Measurements from ENCODE around the gene ADSS1.

The ADSS1 gene

DNA sequence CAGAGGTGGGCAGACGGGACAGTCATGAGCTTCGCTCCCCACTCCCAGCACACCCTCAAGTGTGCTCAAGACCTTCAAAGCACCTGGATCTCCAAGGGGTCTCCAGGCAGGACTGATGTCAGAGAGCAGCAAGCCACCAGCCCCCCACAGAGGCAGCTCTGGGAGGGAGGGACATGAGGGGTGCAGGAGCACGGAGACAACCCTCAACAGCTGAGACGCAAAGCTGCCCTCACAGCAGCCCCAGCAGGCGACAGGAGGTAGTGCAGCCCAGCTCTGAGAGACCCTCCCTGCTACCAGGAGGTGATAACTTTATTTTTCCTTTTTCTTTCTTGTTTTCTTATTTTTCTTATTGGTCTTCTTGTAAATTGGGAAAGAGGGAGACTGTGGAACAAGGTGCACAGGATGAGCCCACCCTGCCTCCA lies 46.8 kb downstream of the ADSS1 start:
- no peak for DNase-seq

DNA sequence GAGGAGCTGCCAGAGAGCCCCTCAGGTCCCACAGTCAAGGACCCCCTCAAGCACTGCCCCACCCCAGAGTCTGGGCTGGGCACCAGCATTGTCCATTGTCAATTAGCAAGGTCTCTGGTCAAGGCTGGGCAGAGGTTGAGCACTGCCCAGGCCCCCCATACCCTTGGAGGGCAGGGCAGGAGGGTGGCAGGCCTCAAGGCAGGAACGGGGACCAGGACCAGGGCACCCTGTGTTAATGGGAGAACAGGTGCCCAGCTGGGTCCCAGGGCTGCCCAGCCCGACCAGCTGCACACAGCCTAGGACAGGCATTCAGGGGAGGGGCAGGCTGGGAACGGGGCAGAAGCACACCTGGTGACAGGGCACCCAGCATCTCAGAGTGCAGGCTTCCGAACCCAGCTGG lies 47.3 kb downstream of the ADSS1 start:
- no peak for DNase-seq

DNA sequence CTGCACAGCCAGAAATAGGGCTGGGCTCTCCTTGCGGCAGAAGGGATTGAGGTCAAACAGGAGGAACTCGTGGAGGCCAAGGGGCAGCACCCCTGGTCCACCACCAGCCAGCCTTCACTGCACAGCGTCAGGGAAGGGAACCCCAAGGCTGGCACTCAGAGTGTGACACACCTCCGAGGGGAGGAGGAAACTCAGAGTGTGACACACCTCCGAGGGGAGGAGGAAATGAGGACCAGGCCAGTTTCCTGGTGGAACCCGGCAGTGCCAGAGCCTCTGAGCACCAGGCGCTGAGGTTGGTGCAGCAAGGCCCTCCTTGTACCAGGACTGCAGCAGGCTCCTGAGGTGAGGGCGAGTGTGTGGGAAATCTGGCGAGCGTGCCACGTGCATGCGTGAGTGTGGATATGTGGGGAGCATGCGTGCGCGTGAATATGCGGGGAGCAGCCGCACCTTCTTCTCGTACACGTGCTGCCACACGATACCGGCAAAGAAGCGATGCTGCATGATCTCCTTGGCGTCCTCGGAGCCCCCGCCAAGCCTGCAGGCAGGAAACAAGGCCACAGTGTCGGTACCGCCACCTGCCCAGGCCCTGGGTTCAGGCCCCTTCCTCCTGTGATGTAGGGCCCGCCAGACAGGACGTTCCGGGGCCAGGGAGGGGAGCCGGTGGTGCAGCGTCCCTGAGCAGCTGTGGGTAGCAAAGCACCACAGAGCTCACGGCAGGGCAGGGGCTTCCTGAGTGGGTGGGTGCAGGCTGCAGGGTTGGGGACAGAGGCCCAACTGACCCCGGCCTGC lies 48.1 kb downstream of the ADSS1 start:
- no peak for DNase-seq

DNA sequence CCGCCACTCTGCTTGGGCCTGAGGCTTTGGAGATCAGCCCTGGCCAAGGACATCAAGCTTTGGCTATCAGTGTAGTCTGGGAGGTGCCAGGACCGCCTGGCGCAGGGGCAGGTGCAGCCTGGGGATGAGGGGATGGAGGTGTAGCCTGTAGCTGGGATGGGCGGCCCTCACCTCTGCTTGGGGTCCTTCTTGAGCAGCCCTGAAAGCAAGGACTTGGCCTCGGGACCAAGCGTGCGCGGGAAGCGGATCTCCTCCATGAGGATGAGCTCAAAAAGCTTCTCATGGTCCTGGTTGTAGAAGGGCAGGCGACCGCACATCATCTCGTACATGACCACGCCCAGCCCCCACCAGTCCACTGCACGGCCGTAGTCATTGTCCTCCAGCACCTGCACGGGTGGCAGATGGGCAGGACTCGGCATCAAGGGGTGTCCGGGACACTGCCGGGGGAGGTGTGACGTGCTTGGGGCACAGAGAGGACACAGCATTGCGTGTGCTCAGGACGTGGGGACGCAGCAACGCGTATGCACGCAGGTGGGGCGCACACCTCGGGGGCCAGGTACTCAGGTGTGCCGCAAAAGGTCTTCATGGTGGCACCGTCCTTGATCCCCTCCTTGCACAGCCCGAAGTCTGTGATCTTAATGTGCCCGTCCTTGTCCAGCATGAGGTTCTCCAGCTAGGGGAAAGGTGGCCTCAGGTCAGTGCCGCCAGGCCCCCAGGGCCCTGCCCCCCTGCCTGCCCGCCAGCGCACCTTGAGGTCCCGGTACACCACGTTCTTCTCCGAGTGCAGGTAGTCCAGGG lies 48.9 kb downstream of the ADSS1 start:
- no peak for DNase-seq

DNA sequence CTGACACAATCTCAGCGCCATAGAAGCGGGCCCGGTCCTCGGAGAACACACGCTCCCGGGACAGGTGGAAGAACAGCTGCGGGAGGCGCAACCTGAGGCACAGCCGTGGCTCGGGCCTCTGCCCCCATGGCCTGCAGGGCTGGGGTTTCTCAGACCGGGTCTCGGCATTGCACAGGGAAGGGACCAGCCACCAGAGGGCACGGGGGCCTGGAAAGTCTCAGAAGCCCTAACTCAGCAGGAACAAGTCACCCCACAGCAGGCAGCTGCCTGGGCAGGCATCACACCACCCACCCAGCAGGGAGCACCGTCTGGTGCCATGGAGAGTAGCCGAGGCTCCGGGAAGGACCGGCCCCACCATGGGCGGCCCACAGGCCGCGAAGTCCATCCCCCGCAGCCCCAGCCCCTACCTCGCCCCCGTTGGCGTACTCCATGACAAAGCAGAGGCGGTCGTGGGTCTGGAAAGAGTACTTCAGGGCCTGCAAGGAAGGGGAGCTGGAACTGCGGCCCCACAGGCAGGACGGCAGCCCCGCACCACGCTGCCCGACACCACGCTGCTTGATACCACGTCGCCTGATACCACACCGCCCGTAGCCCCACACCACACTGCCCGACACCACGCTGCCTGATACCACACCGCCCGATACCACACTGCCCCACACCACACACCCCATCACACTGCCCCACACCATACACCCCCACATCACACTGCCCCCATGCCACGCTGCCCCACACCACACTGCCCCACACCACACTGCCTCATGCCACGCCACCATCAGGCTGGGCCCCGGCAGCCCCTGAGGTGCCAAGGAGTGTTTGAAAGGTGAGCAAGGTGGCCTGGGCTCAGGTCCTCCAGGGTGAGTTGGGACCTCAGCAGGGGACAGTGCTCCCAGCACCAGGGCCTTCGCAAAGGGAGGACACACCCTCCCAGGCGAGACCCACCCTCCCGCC lies 49.8 kb downstream of the ADSS1 start:
- no peak for DNase-seq

DNA sequence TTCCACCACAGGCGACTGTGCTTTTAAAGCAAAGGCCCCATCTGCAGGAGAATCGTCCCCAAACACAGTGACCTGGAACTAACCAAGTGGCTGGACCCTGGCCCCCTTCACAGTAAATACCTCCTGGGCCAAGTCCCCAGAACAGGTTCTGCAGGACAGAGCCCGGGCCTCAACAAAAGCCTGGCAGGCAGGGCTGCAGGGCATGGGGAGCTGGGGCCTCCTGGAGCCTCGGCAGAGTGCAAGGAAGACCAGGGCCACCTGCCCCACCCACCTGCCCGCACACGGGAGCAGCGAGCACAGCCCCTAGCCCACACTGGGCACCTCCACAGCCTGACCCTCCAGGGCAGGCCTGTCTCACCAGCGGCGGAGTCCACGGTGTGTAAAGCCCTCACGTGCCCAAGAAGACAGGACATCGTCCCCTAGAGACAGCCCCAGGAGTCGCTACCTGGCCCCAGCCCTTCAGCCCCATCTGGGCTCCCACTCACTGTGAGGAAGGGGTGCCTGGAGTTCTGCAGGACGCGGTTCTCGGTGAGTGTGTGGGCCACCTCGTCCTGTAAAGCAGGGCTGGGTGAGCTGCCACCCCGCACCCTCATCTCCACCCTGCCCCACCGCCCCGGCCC lies 50.5 kb downstream of the ADSS1 start:
- no peak for DNase-seq

DNA sequence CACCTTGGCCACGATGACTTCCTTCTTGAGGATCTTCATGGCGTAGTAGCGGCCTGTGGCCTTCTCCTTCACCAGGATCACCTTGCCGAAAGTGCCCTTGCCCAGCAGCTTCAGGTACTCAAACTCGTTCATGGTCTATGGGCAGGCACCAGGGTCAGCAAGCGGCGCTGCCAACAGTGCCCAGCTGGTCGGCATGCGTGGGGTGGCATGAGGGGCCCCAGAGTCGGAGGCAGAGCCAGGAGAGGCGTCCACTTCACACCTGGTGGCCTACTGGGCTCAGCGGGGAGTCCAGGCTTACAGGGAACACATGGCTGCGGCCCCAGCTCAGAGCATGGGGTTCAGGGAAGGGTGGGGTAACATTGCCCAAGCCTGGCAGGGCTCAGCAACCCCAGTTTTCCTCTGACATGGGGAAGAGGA lies 51.1 kb downstream of the ADSS1 start:
- DNase-seq: no peak

DNA sequence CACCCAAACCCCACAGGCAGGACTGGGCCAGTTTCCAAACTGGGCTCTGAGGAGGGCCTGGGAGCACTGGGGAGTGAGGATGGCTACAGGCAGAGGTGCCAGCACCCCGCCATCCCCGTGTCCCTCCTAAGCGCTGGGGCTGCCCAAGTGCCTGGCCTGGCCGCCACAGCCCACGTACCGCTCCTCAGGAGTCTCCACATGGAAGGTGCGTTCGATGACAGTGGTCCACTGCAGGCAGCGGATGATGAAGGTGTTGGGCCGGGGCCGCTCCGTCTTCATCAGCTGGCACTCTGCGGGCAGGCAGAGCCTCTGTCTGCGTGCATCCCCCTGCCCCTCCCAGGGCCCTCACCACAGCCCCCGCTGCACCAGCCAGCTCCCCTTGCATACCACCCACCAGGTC lies 52.5 kb downstream of the ADSS1 start:
- DNase-seq: no peak

DNA sequence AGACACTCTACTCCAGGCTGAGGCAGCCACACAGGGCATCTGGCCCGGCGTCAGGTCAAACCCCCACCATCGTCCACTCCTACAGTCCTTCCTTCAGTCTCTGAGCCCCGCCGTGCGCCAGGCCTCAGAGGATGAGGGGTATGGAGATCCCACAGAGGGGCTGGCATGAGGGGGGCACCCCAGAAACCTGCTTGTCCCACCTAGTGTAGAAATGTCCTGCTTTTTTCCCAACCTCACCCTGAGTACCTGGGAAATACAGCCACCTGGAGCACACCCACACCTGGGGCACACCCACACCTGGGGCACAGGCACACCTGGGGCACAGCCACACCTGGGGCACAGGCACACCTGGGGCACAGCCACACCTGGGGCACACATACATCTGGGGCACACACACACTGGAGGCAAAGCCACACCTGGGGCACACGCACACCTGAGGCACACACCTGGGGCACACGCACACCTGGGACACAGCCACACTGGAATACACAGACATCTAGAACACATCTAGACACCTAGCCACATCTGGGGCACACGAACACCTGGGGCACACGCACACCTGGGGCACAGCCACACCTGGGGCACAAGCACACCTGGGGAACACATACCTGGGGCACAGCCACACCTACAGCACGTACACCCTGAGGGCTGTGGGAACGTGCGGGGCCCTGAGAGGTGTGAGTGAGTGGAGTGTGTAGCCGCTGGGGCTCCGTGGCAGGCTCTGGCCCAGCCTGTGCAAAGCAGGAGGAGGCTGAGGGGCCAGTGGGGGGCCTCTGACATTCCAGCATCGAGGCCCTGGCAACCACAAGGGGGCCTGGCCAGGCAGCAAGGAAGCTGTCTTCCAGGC lies 53.2 kb downstream of the ADSS1 start:
- DNase-seq: no peak

DNA sequence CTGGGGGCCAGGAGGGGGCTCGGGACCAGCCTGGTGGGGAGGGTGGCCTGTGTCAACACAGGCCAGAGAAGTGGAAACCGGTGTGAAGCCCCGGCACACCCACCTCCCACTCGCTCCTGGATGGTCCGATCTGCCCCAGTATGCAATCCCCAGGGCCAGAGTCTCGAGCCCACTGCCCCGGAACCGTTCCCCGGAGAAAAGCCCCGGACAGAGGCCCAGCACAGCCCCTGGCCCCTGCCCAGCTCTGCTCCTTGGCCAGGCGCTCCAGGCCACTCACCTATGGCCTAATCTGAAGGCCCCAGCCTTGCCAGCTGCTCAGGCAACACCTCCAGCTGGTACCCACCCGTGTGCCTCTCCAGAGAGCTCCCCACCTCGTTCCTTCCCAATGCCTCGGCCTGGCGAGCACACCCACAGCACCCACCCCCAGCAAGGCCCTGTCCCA lies 53.8 kb downstream of the ADSS1 start:
- DNase-seq: no peak

DNA sequence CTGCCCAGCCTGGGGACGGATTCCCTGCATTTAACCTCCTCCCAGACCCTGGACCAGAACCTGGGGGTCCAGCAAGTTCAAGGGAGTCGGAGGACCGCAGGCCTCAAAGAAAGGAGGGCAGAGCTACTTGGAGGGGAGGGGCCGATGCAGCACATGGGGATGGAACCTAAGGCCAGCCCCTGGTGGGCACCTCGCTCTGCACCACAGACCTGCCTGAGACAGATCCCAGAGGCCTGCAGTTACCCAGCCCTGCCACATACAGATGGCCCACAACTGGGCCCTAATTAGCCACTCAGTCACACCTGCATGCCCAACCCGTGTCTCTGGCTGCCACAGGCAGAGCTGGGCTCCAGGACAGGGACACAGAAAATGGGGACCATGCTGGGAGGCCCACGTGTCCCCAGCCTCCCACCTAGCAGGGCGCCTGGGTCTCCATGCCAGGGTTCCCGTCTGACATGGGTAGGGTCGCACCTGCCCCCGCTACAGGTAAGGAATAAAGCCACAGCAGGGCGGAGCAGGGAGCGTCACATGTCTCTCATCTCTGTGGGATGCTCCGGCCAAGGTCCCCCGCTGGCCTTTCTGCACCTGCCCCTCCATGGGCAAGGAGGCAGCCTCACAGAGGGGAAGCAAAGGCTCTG lies 54.8 kb downstream of the ADSS1 start:
- no peak for DNase-seq

DNA sequence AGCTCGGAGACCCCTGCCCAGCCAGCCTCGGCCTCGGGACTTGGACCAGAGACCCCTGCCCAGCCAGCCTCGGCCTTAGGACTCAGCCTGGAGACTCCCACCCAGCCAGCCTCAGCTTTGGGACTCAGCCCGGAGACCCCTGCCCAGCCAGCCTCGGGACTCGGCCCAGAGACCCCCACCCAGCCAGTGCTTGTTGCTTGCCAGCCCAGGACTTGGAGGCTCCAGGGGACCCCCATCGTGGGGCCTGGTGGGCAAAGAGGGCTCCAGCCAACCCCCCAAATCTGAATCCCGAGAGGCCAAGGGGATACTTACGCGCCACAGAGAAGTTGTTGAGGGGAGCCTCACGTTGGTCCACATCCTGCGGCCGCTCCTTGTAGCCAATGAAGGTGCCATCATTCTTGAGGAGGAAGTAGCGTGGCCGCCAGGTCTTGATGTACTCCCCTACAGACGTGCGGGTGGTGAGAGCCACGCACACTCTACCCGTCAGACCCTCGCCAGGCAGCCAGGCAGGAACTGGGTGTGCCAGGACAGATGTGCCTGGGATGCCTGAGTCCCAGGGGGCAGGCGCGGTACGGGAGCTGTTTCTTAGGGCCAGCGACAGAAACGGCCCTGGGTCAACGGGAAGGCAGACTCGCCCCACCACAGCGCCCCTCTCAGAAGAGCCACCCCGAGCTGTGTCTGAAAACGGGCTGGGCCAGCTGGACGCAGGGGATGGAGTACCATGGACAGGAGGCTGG lies 55.9 kb downstream of the ADSS1 start:
- no peak for DNase-seq

DNA sequence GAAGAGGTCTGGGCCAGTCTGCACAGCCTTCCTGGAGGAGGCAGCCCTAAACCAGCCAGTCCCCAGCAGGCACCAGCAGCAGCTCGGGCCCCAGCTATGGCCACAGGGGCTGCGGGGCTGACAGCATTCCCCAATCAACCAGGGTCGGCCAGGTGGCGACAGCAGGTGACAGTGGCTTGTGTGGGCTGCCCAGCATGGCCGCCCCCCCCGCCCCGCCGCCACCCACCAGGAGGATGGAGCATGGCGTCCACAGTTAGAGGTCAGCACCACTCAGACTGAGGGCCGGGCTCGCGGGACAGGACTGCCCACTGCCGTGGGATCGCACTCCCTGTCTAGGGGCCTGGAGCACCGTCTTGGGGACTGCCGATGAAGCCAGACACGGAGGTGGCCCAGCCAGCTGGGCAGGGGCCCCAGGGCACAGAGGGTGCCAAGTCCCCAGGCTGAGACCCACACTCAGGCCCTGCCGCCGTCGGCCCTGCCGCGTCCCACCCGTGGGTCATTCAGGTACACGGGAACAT lies 56.5 kb downstream of the ADSS1 start:
- no peak for DNase-seq

DNA sequence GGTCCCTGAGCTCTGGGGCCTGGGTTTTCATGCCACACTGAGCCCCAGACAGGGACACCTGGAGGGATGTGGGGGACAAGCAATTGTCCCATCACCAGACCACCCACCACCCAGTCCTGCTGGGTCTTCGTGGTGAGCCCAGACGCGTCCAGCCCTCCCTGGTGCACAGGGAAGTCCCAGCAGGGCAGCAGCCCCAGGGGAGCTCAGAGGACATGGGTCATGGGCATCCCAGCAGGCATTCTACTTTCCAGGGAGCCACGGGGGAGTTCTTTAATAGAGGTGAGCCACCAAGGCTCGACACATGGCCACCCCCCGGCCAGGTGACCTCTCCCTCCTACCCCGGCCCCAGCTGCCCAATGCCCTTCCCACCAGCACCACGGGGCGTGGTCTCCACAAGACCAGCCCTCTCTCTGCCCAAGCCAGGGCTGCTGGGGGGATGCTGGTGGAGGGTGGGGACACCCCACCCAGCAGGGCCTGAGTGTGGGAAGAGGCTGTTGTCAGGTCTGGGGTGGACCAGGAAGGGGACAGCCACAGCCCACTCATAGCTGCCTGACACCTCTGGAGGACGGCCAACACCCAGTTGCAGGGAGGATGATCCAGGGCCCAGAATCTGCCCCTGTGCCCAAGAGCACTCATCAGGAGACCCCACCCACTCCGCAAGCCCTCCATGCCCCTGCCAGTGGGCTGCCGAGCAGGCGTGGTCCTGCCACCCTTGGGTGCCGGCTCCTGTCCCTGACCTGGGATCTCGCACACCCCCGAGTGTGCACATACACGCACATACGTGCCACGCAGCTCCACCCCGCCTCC lies 57.4 kb downstream of the ADSS1 start:
- DNase-seq: no peak

DNA sequence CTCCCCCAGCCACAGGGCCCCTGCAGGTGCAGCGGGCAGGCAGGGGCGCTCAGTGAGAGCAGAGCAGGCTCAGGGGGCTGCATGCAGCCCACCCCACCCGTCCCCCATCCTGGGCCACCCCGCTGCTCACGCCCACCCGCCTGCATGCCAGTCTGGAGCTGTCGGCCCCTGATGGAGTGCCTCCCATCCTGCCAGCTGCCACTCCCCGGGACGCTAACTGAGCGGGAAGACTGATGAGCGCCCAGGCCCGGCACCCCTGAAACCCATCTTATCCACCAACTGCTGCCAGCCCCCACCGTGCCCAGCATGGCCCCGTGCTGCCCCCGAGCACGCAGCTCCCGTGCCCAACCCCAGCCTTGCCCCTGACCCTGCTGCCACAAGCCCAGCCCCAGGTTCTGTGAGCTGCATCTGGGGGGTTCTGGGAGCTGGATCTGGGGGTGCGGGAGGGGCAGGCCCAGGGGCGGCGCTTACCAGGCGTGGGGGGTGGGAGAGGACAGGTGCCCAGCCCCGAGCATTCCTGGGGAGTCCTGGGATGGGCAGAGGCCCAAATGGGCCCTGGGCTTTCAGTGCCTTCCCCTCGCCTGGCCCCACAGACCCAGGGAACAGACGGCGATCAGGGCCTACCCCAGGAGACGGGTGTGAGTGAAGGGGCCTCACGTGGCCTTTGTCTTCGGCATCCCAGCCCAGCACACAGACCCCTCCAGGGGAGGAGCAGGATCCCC lies 58.2 kb downstream of the ADSS1 start:
- DNase-seq: no peak

DNA sequence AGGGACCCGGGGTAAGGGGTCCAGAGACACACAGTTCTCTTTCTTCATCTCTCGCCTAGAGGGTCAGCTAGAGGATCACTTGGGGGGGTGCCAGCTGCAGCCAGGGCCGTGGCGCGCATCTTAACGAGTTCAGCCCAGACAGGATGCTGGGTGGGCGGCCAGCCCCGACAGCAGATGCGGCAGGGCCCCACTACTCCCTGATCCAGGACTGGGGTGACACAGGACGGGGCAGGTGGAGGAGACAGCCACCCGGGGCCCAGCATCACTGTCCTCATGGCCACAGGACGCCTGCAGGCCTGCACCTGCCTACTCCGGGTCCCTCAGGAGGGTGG lies 58.7 kb downstream of the ADSS1 start:
- no peak for DNase-seq

DNA sequence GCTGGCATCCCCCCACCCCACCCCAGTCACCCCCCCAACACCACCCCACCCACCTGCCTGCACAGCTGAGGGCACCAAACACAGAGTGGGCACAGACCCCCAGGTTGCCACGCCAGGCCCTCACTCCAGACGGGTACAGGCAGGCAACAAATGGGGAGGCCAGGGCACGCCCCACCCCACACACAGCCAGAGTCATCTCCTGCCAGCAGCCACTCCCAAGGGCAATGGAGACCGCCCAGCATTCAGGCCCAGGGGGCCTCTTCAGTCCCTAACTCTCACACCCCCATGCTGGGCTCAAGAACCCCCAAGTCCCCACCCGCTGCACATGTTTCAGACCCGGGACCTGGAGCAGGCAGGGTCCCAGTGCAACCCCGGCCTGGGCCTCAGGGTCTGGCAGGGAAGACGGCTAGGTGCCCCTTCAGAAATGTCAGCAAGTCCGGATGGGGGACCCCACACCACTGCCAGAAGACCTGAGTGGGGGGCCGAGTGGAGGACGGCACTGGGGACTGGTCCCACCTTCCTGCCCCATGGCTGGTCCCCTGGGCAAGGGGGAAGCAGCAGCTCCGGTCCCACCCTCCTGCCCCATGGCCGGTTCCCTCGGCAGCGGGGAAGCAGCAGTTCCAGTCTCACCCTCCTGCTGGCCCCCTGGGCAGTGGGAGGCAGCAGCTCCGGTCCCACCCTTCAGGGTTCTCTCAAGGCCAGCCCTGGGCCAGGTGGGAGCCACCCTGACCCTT lies 59.6 kb downstream of the ADSS1 start:
- no peak for DNase-seq

DNA sequence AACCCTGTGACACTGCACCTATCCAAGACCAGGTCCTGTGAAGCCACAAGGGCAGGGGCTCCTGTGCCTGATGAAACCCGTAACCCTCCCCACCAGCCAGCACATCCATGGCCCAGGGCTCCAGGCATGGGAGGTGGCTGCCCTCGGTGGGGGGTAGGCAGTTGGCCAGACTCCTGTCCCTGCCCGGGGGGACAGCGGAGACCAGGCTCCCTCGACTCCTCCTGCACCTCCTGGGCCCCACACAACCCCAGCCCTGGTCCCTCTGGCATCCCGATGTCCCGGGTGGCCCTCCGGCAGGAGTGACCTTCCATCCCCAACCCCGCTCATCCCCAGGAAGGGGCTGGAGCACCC lies 60.2 kb downstream of the ADSS1 start:
- DNase-seq: no peak

Data from CD4-positive, alpha-beta T cell treated with Interleukin-1 beta for 1 hour (primary cell).